RWPE1 (cell line): ENCODE measurements around the gene FBP1.
"Not testable (repeated sequence)": the region's sequence is repeated elsewhere in the genome, so short reads cannot be mapped to it uniquely, and the experiment has no call there.

Experiments
- CTCF ChIA-PET: fragments of 350-600 bp; sonication (Branson Sonifier 250); formaldehyde crosslinking; extraction: SDS; loops from one replicate; lab custom pipeline; 2021; lab: Yijun Ruan, JAX
- POLR2A ChIA-PET: fragments of 400-600 bp; formaldehyde crosslinking; extraction: SDS; loops from one replicate; lab custom pipeline; 2020; ENCODE audit warnings: antibody characterized with exemption; ENCODE audit not compliant: low non-redundant PET; lab: Yijun Ruan, JAX
- DNase-seq: peaks from one replicate; pipeline ENCODE4 v3.0.0; 2012; ENCODE audit warnings: low spot score
- H3K27ac ChIP-seq: fragments of 450-650 bp; 2 replicates; pipeline ENCODE4 v1.5.1; 2017
- CTCF ChIP-seq: fragments of 450-650 bp; conservative IDR thresholded peaks from 2 replicates; pipeline ENCODE4 v1.5.1; 2017; ENCODE audit warnings: low read depth, mild to moderate bottlenecking

The FBP1 gene

GRCh38 chr9:94593459-94594345, 45.6 kb downstream of the FBP1 start, which contains the start of gene FBP2:
Gene FBP2 (minus strand): TSS chr9:94593824. CDS start chr9:94593726, 98 bp downstream.
- H3K27ac ChIP-seq = no peak within 1 kb of the TSS
- no peak for DNase-seq
- ChIA-PET CTCF (no interaction called here), POLR2A (no interaction called here)
- TF ChIP-seq CTCF = no peak

GRCh38 chr9:94592683-94593082, 46.6 kb downstream of the FBP1 start:
- POLR2A ChIA-PET, DNase-seq, CTCF ChIA-PET, H3K27ac ChIP-seq: not testable (repeated sequence)

- POLR2A ChIA-PET = no interaction called here
- H3K27ac ChIP-seq = no peak overlapping the region
- no peak for TF ChIP-seq CTCF
- CTCF ChIA-PET = no interaction called here
- DNase-seq = no peak
Observed at GRCh38 chr9:94591876-94592275, 47.4 kb downstream of the FBP1 start.

- DNase-seq, POLR2A ChIA-PET, CTCF ChIA-PET, H3K27ac ChIP-seq: not testable (repeated sequence)
Observed at GRCh38 chr9:94591046-94591545, 48.2 kb downstream of the FBP1 start.

GRCh38 chr9:94588681-94589080, 50.6 kb downstream of the FBP1 start:
- no peak overlapping the region for H3K27ac ChIP-seq
- ChIA-PET POLR2A (no interaction called here), CTCF (no interaction called here)
- no peak for TF ChIP-seq CTCF
- DNase-seq = no peak

GRCh38 chr9:94586814-94587213, 52.5 kb downstream of the FBP1 start:
- DNase-seq = peak; percentile 30
- H3K27ac ChIP-seq = peak overlapping the region; percentile 23; the same call in 1 of the 2 replicates
- TF ChIP-seq CTCF = no peak
- POLR2A ChIA-PET = no interaction called here
- CTCF ChIA-PET = no interaction called here

GRCh38 chr9:94586316-94586715, 53.0 kb downstream of the FBP1 start:
- DNase-seq = no peak
- TF ChIP-seq CTCF = no peak
- no peak overlapping the region for H3K27ac ChIP-seq
- ChIA-PET POLR2A (no interaction called here), CTCF (interaction anchor here (0.8 kb wide), 1 partner anchor 1731 kb away, joined by 3 read pairs; no protein-coding TSS in a partner anchor)
